Fibroblast of gingiva (primary cell): ENCODE results near the gene POTEC.
"Not testable (repeated sequence)": the region's sequence is repeated elsewhere in the genome, so short reads cannot be mapped to it uniquely, and the experiment has no call there.

Source experiments
- DNase-seq: peaks from one replicate; pipeline ENCODE4 v3.0.0-alpha.2; 2011; ENCODE audit warnings: low read depth

POTEC gene

DNA sequence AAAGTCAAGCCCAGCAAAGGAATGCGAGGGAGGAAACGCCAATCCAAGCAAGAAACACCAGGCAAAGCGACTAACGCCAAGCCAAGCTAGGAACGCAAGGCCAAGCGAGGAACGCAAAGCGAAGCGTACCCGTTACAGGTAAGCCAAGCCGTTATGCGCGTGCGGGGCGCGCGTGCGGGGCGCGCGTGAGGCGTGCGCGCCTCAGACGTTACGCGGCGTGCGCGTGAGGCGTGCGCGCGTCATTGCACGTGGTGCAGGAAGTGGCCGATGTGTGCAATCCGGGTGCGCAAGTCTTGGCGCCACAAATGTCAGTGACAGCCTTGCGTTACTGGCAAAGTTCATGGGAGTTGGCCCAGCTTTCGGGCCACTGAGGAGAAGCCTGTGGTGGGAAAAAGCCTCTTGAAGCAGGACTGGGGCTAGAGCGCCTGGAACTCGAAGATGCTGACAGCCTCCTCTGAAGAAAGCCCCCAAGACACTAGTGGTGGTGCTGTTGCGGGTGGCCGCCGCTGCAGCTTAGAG, at the start of gene POTEC:
TSS of gene POTEC (minus strand) at position 155 of the 519 bp plus-strand sequence. CDS start 454 bp downstream, outside the sequence.
- not testable (repeated sequence) for DNase-seq

DNA sequence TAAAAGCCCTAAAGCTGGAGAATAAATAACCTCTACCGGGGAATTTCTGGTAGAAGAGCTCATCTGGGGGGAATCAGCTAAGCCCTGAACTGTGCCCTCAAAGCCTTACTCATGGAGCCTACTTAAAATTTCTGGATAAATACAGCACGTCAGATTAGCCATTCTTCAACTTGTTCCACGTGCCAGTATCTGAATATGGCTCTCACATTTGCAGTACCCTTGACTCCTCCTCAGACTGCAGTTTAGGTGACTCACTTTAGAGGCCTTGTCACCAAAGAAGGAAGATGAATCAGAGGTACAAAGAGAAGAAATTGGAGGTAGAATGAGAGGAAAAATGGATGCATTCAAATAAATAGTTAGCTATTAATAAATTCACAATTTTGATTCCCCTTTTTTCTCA, 34.6 kb upstream of the POTEC start:
- DNase-seq = no peak

DNA sequence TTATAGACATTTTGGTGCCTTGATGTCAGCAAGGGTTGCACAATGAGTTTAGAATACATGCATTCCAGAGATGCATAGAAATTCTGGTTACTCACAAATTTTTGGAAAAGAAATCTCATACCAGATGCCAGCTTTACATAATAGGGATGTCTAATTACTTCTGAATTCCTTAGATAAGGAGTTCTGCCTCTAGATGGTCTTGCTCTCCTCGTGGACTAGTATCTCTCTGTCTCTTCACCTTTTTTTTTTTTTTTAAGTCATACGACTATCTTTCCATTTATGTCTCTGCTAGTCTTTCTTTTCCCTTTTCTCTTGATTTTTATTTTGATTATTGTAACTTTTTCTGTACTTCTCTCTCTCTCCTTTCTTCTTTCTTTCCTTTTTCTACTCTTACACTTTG, 16.1 kb upstream of the POTEC start:
- DNase-seq = peak; percentile 4

DNA sequence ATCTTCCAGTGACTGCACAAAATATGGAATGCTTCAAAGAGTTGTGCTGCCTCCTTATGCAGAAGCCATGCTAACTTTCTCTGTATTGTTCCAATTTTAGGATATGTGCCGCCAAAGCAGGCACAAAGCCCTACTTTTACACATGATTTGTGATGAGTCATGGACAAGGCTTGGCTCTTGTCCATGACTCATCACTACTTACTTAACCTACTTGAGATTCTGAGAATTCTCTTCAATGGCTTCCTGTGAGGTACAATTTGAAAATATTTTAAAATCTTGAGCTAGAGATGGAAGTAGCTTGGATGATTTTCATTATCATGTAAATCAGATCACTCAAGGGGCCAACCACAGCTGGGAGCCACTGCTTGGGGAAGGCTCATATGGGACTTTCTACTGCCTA, 11.7 kb downstream of the POTEC start:
- peak; percentile 33 for DNase-seq

DNA sequence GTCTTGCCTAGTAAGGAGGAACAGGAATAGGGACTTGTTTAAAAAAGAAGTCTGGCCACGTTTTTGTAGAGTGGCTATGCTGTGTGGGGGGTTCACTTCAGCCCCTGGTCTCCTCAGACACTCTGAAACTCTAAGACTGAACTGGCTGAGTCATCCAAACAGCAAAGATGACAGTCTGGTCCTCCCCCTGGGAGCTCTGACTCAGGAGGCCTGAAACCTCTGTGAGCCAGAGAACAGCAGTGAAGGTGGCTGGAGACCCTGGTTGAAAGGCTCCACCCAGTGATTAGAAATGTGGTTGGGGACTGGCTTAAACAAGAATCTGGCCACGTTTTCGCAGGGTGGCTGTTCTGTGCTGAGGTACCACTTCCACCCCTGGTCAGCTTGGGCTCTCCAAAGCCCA, 32.7 kb downstream of the POTEC start:
- not testable (repeated sequence) for DNase-seq

DNA sequence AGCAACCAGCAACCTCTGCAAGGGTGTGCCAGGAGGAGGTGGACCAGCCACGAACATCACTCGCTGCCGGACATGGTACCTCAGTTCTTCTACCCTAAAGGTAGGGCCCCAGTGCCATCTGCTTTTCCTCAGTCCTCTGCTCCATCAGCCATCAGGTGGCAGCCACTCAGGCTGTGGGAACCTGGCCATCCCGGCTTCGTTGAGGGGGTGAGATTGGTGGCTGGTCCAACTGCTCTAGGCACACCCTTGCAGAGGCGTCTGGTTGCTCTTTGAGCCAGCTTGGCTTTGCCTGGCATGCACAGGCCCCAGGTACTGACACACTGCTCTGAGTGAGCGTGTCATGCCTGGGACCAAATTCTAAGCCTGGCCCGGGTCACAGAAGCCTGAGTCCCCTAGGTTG, 39.7 kb downstream of the POTEC start:
- DNase-seq = not testable (repeated sequence)

DNA sequence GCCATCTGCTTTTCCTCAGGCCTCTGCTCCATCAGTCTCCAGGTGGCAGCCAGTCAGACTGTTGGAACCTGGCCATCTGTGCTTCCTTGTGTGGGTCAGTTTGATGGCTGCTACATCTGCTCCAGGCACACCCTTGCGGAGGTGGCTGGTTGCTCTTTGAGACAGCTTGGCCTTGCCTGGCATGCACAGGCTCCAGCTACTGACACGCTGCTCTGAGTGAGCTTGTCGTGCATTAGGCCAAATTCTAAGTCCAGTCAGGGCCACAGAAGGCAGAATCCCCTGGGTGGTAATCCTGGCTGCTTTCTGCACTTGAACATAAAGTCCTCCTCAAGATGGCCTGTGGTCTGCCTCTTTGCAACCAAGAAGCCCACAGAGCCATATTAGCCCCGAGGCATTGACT, 41.5 kb downstream of the POTEC start:
- DNase-seq = not testable (repeated sequence)

DNA sequence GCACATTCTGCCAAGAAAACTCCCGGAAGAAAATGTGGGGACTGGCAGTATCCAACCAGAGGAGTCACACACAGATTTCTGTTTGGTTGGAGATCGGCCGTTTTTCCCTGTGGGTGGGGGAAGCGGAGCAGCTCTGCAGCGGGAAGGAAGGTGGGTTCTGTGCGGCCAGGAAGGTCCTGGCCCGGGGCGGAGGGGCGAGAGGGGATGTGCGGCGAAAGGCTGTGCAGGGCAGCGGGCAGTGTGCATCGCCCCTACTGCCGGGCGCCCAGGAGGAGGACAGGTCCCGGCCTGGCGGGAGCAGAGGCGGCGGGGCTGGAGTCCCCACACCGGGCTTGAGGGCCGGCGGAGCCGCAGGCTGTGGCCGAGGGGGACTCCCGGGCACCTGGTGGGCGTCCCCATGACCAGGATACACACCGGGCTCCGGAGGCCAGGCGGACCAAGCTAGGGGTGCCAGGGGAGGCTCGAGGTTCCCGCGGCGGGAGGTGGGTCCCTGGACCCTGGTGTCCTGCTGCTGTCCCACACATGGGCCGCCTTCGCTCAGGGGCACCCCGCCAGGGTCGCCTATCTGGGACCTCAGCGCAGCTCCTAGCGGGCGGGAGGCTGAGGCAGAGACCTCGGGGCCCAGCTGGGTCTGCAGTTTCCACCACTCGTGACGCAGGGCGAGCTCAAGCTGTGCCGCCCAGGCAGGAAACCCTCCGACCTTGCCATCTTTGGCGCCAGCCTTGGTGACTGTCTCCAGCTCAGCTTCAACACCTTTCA, 54.0 kb downstream of the POTEC start:
- DNase-seq = not testable (repeated sequence)

DNA sequence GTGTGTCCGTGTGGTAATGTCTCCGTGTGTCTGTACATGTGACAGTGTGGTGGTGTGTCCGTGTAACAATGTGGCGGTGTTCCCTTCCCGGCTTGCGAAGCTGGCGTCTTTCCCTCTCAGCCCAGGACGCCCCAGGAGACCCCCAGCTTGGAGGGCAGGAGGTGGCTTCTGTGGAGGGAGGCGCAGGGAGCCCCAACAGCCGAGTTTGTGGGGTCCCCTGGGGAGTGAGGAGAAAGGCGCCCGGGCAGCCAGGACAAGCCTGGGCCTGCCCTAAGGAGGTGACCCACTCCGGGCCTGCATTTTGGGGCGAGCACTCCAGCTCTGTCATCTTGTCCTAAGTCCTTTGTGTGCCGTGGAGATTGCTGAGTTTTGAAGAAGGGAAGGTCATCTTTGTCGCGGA, 54.6 kb downstream of the POTEC start:
- DNase-seq = not testable (repeated sequence)

DNA sequence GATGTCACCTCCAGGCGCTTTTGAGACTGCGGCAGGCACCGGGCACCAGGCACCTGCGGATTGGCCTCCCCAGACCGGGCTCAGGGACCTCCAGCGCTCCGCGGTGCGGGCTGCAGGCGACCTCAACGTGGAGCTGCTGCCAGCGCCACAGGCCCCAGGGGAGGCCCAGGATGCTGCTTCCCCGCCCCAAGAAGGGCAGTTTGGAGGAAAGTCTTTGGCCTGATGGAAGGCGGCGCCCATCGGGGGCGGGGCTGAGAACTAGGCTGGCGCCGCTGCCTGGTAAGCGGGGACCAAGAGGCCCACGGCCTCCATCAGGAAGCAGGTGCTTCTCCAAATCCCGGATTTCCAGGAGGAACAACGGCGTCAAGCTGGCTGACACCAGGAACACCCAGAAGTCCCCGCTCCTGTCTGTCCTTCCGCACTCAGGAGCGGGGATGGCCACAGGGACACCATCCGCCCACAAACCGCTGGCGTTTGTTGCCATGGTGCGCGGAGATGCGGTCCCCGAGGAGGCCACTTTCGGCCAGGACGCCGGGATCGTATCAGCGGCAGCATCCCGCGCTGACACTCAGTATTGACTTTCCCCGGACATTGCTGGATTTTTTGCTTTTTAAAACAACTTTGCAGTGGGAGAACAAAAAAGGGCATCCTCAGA, 56.3 kb downstream of the POTEC start:
- not testable (repeated sequence) for DNase-seq

DNA sequence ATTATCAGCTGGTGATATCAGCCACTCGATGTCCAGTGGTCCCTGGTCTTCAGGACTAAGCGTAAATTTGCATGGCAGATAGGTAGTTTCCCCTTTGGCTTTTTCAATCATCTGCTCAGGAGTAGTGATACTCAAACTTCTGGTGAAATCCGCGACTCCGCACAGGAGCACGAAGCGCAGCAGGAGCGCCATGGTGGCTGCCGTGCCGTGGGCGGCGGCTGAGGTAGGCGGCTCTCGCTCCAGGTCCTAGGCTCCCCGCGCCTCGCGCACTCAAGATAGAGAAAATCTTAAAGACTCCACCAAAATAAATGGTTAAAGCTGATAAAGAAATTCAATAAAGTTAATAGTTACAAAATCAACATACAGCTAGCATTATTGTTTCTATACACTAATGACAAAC, 64.3 kb downstream of the POTEC start:
- DNase-seq = not testable (repeated sequence)

DNA sequence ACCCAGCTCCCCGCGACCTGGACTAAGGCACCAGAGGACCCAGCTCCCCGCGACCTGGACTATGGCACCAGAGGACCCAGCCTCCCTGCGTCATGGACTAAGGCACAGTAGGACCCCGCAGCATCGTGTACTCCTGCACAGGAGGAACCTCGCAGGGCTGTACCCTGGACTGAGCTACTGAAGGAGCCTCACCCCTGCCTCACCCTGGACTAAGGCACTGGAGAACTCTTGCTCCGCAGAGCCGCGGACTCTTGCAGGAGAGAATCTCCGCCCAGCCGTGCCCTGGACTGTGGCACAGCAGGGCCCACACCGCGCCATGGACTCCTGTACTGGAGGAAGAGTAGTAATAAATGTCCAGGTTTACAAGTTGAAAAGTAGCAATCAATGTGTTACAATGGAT, 67.9 kb downstream of the POTEC start:
- not testable (repeated sequence) for DNase-seq

DNA sequence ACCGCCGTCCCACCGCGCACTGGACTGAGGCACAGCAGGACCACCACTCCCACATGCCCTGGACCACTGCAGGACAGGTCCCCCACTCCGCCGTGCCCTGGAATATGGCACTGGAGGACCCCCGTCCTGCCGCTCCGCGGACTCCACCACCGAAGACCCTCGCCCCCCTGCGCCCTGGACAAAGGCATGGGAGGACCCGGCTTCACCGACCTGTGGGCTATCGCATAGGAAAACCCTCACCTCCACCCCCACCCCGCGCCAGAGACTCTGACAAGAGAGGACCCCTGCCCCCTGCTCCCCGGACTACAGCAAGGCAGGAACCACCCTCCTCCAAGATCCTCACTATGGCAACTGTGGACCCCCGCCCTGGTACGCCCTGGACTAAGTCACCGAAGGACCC, 68.6 kb downstream of the POTEC start:
- DNase-seq = not testable (repeated sequence)

DNA sequence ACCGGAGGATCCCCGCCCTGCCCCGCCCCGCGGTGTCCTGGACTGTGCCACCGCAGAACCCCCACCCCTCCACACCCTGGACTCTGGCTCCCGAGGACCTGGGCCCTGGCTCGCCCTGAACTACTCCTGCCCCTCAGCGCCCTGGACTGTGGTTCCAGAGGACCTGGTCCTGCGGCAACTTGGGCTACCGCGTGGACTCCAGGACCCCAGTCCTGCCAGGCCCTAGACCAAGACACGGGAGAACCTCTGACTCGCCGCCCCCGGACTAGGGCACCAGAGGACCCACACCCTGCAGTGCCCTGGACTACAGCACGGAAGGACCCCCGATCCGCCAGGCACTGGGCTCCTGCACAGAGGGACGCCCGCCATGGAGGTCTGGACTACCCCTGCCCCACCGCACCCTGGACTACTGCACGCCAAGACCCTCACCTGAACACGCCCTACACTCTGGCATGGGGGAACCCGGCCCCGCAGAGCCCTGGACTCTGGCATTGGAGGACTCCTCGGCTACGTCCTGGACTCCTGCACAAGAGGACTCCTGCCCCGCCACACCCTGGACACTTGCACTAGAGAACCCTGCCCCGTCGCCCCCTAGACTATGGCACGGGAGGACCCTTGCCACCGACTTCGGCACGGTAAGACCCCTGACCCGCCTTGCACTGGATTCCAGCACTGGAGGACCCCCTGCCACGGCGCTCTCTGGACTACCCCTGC, 69.2 kb downstream of the POTEC start:
- DNase-seq = not testable (repeated sequence)

DNA sequence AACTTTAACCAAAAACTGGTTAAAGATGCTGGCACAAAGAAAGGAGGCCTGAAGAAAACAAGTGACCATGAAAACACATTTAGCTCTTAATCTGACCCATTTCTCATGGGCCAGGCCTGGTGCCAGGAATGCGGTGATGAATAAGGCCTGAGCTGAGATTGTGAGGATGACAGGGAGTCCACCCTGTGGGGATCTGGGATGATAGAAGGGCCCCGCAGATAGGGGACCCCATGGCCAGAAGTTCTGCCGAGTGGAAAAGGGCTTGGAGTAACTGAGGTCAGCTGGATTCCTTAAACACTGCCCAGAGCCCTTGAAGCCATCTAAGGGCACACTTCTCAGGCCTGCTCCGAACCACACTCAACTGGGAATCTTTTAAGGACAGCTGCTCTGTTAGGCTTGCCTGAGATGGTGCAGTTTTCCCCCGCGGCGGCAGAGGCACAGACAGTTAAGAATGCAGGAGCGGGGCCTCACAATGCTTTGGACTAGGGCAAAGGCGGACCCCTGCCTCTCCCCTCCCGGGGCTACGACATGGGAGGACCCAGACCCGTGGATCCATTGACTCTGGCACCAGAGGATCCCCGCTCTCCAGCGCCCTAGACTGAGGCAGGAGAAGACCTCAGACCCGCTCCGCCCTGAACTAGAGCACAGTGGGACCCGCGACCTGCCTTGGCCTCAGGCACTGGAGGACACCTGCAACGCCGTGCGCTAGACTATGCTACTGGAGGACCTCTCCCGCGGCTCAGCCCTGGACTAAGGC, 70.0 kb downstream of the POTEC start:
- not testable (repeated sequence) for DNase-seq

DNA sequence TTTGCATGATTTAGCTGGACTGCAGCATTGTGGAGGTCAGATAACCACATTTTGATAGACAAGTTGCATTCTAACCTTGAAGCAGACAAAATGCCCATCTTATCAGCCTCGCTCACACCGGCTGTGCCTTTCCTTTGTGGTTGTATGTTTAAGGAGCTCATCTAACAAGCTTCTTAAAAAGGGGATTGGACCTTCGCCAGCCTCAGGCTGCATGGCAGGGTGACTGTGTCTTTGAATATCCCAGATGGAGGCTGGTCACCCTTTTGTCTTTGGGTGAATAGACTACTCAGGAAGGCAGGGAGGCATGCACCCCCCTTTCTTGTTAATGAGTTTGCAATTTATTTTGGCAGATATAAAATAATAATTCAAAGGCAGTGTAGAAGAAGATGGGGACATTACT, 72.1 kb downstream of the POTEC start:
- DNase-seq = not testable (repeated sequence)

DNA sequence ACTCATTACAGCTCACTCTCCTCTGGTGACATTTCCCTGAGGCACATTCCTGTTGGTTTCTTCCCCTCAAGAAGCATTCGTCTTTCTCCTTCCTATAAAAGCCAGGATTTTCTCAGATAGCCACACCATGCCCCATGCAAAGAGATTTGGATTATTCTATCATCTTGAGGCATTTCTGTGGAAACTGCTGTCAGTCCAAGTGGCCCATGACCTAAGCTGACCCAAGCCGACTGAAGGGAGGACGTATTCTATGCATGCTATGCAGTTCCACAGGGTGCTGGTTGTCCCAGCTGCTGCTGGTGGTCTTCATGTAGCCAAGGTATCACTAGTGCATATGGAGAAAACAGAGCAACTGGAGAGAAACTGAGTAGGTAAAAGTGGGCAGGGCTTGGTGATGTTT, 73.0 kb downstream of the POTEC start:
- peak; percentile 29 for DNase-seq

DNA sequence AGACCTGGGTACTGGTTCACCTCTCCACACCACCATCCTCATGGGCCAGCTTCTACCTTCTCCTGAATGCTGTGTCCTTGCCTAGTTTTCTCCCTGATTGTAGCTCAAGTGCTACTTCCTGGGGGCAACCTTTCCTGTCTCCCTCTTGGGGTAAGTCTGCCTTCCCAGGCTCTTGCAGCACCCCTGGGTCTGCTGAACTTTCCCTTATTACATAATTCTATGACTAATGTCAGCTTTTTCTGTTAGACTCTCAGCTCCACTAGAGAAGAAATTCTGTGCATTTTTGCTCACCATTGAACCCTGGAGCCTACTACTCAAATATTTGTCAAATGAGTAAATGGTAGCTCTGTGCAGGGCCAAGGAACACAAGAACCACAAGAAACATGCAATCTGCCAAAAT, 73.4 kb downstream of the POTEC start:
- peak; percentile 88 for DNase-seq

DNA sequence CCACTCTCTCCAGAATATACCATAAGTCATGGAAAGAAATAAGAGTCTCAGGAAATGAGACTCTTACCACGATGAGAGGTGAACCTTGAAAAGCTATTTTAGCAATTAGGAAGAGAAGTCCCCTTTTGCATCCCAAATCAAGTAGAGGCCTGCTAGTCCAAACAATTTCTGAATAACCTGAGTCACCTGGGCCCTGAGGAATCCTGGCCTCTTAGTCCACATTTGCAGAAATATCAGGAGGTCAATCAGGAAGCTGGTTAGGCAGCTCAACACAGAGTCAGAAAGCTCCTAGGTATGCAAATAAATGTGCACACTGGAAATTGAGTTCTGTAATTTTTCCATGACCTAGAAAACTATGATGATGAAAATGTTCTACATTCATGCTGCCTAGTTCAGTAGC, 77.4 kb downstream of the POTEC start:
- DNase-seq = peak; percentile 20
